ENCODE data around the gene SUCLG1.

- no peak for TF ChIP-seq CTCF (IDR thresholded peaks at IDR 0.05; ENCODE audit: insufficient read depth, low read depth, low read length)
- TF ChIP-seq EZH2 (IDR thresholded peaks at IDR 0.05; ENCODE audit: insufficient read depth, low read length), result no peak
Measured at GRCh38 chr2:84380875-84381274, 78.2 kb downstream of the SUCLG1 start.

Measured in astrocyte (in vitro differentiated cells and primary cell).